GM18507 (cell line): ENCODE results near the gene C1GALT1C1L.
"Not testable (repeated sequence)": the region's sequence is repeated elsewhere in the genome, so short reads cannot be mapped to it uniquely, and the experiment has no call there.

Experiments
- DNase-seq: peaks from one replicate; pipeline ENCODE4 v3.0.0; 2011; ENCODE audit warnings: low read depth; ENCODE audit not compliant: insufficient read length; ENCODE audit errors: extremely low spot score
- FAIRE-seq: peaks from 2 replicates; lab custom pipeline; 2011; peaks lifted over from hg19 to GRCh38; lab: Jason Lieb, UNC

The C1GALT1C1L gene

DNA sequence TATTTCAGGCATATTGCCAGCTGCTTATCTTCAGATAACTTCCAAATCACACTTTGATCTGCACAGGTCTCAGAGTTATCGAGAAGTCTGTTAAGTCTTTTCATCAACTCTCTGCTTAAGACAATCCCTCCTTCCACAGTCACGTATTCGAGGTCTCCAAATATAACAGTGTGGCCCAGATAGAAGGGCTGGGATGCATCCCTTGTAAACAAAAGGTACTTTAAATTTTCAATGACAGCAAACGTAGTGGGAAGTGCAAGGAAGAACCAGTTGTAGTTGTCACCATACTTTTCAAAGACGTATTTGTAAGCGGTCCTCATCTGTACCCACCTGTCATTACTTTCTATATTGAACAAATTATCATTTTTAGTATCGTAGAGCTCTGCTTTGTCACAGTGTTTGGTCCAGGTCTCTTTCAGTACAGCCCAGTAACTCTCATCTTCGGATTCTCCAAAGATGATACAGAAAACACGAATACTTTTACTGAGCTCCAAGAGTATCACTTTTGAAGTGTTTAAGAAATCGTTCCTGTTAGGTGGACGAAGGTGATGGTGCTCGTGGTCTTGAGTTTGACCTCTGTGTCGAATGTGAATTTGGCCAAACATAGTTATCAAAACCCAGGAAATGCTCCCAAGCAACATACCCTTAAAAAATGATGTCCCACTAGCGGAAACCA is 445 bp downstream of the C1GALT1C1L start:
- no peak for FAIRE-seq

GRCh38 chr2:43657241-43657640 is 19.0 kb downstream of the C1GALT1C1L start:
- DNase-seq (no peak), FAIRE-seq (no peak)

More for the DNA sequence above, 445 bp downstream of the C1GALT1C1L start:
- no peak for DNase-seq

DNA sequence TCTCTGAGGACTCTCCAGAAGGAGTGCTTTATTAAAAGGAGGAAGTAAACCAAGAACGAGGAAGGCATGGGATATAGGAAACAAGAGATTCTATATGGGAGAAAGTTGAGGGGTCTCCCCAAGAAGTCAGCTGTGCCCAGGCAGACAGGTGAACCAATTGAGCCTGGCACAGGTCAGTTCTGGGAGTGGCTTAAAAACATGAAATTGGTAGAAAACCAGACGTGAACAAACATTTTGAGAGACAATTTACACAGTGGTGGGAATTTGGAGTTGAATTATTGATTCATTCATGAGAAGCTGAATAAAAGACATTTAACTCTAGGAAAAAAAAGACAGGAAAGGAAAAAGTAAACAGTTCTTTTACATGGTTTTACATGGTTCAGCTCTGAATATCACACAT is 22.7 kb downstream of the C1GALT1C1L start:
- FAIRE-seq: no peak
- no peak for DNase-seq

GRCh38 chr2:43648994-43649701 is 27.1 kb downstream of the C1GALT1C1L start:
- no peak for FAIRE-seq
- no peak for DNase-seq

DNA sequence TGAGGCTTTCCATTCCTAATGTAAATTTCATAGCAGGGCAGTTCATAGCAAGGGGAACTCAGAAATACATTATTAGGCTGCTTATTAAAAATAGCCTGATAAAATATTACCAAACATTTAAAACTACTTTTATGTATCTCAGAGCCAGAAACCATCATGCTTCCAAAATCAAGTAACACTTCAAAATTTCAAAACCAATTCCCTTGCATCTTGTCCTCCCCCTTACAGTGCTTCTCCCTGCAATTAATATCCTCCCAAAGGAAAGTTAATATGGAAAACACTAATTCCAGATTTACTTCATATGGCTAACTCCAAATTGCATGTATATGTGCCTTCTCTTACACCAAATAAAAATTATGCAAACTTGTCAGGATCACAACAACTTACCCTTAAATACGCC is 32.5 kb downstream of the C1GALT1C1L start:
- DNase-seq (no peak), FAIRE-seq (no peak)

DNA sequence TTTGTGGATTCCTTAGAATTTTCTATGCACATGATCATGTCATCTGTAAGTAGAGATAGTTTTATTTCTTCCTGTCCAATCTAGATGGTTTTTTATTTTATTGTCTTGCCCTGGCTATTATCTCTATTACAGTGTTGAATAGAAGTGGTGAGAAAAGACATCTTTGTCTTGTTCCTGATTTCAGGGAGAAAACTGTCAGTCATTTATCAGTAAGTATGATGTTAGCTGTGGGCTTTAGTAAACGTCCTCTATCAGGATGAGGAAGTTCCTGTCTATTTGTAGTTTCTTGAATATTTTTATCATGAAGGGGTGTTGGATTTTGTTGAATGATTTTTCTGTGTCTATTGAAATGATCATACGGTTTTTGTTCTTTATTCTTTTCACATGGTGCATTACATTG is 33.9 kb downstream of the C1GALT1C1L start:
- FAIRE-seq (no peak), DNase-seq (no peak)

GRCh38 chr2:43637030-43637803 is 39.0 kb downstream of the C1GALT1C1L start, which contains the start of gene PLEKHH2:
PLEKHH2 (plus strand) TSS chr2:43637260; CDS start chr2:43644674, 7,414 bp downstream.
- DNase-seq: peak; percentile 89
- FAIRE-seq: peak; percentile 77

DNA sequence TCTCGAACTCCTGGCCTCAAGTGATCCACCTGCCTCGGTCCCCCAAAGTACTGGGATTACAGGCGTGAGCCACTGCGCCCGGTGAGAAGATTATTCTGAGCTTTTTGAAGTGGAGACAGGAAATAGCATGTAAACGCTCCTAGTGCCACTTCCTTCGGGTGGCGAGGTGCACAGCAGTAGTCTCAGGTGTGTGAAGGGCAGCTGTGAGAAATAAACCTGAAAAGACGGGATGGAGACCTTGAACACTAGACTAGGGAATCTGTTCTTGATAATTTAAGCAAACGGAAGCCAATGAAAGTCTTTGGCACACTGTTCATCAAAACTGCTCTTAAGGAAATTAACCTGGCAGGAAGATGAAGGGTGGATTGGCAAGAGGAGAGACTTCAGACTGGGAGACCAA is 39.6 kb downstream of the C1GALT1C1L start:
- no peak for DNase-seq
- FAIRE-seq: no peak

DNA sequence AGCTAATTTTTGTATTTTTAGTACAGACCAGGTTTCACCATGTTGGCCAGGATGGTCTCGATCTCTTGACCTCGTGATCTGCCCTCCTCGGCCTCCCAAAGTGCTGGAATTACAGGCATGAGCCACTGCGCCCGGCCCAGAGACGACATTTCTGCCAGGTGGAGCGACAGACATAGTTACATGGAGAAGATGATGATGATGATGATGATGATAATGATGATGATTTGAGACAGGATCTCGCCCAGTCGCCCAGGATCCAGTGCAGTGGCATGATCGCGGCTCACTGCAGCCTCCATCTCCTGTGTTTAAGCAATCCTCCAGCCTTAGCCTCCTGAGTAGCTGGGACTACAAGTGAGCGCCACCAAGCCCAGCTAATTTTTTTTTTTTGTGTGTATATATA is 40.1 kb downstream of the C1GALT1C1L start:
- not testable (repeated sequence) for FAIRE-seq, DNase-seq

- no peak for DNase-seq
- FAIRE-seq: no peak
Observed at GRCh38 chr2:43634604-43635306, 41.5 kb downstream of the C1GALT1C1L start.

DNA sequence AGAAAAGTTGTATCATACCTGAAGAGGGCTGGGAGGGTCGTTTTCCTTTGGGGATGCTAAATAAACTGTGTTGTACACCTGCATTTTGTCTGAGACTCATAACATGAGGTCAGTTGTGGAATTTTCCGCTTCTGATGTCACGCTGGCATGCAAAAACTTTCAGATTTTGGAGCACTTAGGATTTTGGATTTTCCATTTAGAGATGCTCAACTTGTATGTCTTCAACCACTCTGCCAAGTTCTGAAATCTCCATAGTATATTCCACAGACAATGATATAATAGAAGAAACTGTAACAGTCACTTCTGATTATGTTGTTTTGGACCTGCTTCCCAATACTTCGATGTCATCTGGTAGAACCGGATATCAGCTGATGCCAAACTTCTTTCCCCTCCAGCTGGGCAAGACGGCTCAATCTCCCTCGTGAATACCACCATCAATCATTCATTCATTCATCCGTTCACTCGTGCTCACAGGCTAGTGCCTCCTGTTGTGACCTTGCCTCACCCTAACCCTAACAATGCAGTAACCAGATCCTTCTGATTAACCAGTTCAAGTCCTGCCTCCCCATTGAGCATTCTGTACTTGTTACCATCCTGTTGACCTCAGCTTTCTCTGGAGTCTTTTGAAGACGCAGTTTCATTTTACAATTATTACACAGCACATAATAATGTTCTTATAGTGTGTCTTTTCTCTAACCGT is 44.5 kb downstream of the C1GALT1C1L start:
- FAIRE-seq (no peak), DNase-seq (no peak)
